H1 (cell line): Measurements from ENCODE around the gene LACTB.
"Not testable (repeated sequence)": the region's sequence is repeated elsewhere in the genome, so short reads cannot be mapped to it uniquely, and the experiment has no call there.

Experiments
- CREB1 ChIP-seq: IDR thresholded peaks from 2 replicates; pipeline ENCODE4 v1.6.1; 2012; ENCODE audit warnings: inconsistent platforms
- CTCF ChIP-seq, 3 experiments: IDR thresholded peaks; 1 replicate in 2 of 3; 2 replicates in 1 of 3; pipeline versions ENCODE4 v1.5.1 to v1.6.1; 2011; ENCODE audit warnings: low read length in 3 of 3, mild to moderate bottlenecking in 3 of 3, inconsistent platforms in 2 of 3, low read depth in 1 of 3, moderate library complexity in 1 of 3; ENCODE audit not compliant: insufficient read depth in 1 of 3; ENCODE audit errors: control extremely low read depth in 1 of 3
- EP300 ChIP-seq, 2 experiments: IDR thresholded peaks; 1 replicate in 1 of 2; 2 replicates in 1 of 2; pipeline ENCODE4 v1.6.1; 2011 to 2012; ENCODE audit warnings: low read depth in 2 of 2, low read length in 2 of 2, mild to moderate bottlenecking in 2 of 2, borderline replicate concordance in 1 of 2, inconsistent platforms in 1 of 2, moderate library complexity in 1 of 2
- EZH2 ChIP-seq: fragments of 200-600 bp; sonication (generic); IDR thresholded peaks from 2 replicates; pipeline ENCODE4 v1.7.1; 2012; ENCODE audit warnings: low read depth, mild to moderate bottlenecking, moderate library complexity, low read length, inconsistent platforms; ENCODE audit not compliant: severe bottlenecking
- JUN ChIP-seq: IDR thresholded peaks from 2 replicates; pipeline ENCODE4 v1.6.1; 2011; ENCODE audit warnings: low read depth, mild to moderate bottlenecking, improper control_type of control experiment, low read length
- MAFK ChIP-seq: IDR thresholded peaks from 2 replicates; pipeline ENCODE4 v1.6.1; 2012; ENCODE audit warnings: low read depth, mild to moderate bottlenecking, improper control_type of control experiment, low read length
- POLR2A ChIP-seq, 2 experiments: IDR thresholded peaks; 1 replicate in 1 of 2; 2 replicates in 1 of 2; pipeline ENCODE4 v1.6.1; 2011; ENCODE audit warnings: low read depth in 2 of 2, low read length in 2 of 2, mild to moderate bottlenecking in 2 of 2; ENCODE audit errors: control extremely low read depth in 1 of 2
- POLR2AphosphoS5 ChIP-seq: IDR thresholded peaks from 2 replicates; pipeline ENCODE4 v1.6.1; 2011; ENCODE audit warnings: low read depth, low read length
- RAD21 ChIP-seq, 2 experiments: IDR thresholded peaks in 1 of 2; conservative IDR thresholded peaks in 1 of 2; 2 replicates each; pipeline ENCODE4 v1.6.1; 2011; ENCODE audit warnings: low read depth in 2 of 2, low read length in 2 of 2, improper control_type of control experiment in 1 of 2, inconsistent platforms in 1 of 2, mild to moderate bottlenecking in 1 of 2, moderate library complexity in 1 of 2
- RFX5 ChIP-seq: IDR thresholded peaks from 2 replicates; pipeline ENCODE4 v1.6.1; 2011; ENCODE audit warnings: low read depth, low read length, improper control_type of control experiment, borderline replicate concordance
- RNF2 ChIP-seq: fragments of 200-900, 300-1000 bp; sonication (generic); IDR thresholded peaks from 2 replicates; pipeline ENCODE4 v1.7.1; 2016; ENCODE audit warnings: borderline replicate concordance, low read depth, mild to moderate bottlenecking, antibody characterized with exemption, low read length; ENCODE audit not compliant: poor library complexity, severe bottlenecking; ENCODE audit errors: missing control alignments
- SRF ChIP-seq: IDR thresholded peaks from 2 replicates; pipeline ENCODE4 v1.6.1; 2011; ENCODE audit warnings: mild to moderate bottlenecking, low read depth, low read length, moderate library complexity
- TAF1 ChIP-seq: IDR thresholded peaks from 2 replicates; pipeline ENCODE4 v1.6.1; 2011; ENCODE audit warnings: mild to moderate bottlenecking, low read depth, low read length
- TF ChIP-seq, protein P1 (sequence below): IDR thresholded peaks from 2 replicates; pipeline ENCODE4 v1.6.1; 2012; ENCODE audit warnings: inconsistent platforms

DNA sequence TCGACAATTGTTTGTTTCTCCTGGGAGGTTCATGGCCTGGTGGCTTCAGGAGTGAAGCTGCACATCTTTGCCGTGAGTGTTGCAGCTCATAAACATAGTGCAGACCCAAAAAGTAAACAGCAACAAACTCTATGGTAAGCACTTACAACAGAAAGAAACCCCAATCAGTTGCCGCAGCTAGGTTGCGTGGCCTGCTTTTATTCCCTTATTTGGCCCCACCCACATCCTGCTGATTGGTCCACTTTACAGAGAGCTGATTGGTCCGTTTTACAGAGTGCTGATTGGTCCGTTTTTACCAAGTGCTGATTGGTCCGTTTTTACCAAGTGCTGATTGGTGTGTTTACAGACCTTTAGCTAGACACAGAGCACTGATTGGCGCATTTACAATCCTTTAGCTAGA, 16.3 kb upstream of the LACTB start:
- not testable (repeated sequence) for TF ChIP-seq CREB1; MAFK; CTCF (IDR thresholded peaks at IDR 0.05; ENCODE audit: control extremely low read depth in 1 of 3, insufficient read depth in 1 of 3, low read depth in 1 of 3, low read length in 3 of 3); SRF; JUN; TAF1; RFX5; EP300 (IDR thresholded peaks at IDR 0.05; ENCODE audit: borderline replicate concordance in 1 of 2, low read depth in 2 of 2, low read length in 2 of 2); POLR2A (IDR thresholded peaks at IDR 0.05; ENCODE audit: control extremely low read depth in 1 of 2, low read depth in 2 of 2, low read length in 2 of 2); RAD21 (IDR thresholded peaks at IDR 0.05 in 1 of 2, conservative IDR thresholded peaks at IDR 0.05 in 1 of 2; ENCODE audit: low read depth in 2 of 2, low read length in 2 of 2); RNF2; POLR2AphosphoS5; EZH2
- TF ChIP-seq, protein P1, sequence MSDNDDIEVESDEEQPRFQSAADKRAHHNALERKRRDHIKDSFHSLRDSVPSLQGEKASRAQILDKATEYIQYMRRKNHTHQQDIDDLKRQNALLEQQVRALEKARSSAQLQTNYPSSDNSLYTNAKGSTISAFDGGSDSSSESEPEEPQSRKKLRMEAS = not testable (repeated sequence)
